Common myeloid progenitor, CD34-positive (primary cell): ENCODE measurements around the gene AP5S1.

Experiments
- CTCF ChIA-PET: fragments of 350-600 bp; sonication (Branson Sonifier 250); formaldehyde crosslinking; loops from one replicate; lab custom pipeline; 2021; ENCODE audit warnings: antibody characterized with exemption; lab: Charles Lee
- POLR2A ChIA-PET: fragments of 350-600 bp; sonication (Branson Sonifier 250); formaldehyde crosslinking; loops from one replicate; lab custom pipeline; 2021; ENCODE audit warnings: antibody characterized with exemption; lab: Charles Lee
- DNase-seq, 3 donors: peaks; one replicate each; pipeline versions ENCODE4 v3.0.0 to v3.0.0-alpha.2; 2013
- H3K27ac ChIP-seq, 2 experiments: 1 replicate in 1 of 2; 2 replicates in 1 of 2; pipeline ENCODE4 v1.7.0; 2013; ENCODE audit warnings: inconsistent platforms in 2 of 2, low read length in 2 of 2, mild to moderate bottlenecking in 2 of 2, low read depth in 1 of 2, moderate library complexity in 1 of 2; ENCODE audit not compliant: severe bottlenecking in 2 of 2, insufficient read depth in 1 of 2, poor library complexity in 1 of 2
- H3K27me3 ChIP-seq, 5 experiments: replicated peaks in 2 of 5; 1 replicate in 3 of 5; 2 replicates in 2 of 5; pipeline versions ENCODE4 v1.6.1 to v1.7.0; 2013; ENCODE audit warnings: low read length in 4 of 5, mild to moderate bottlenecking in 2 of 5, moderate library complexity in 2 of 5, inconsistent platforms in 1 of 5; ENCODE audit not compliant: insufficient read depth in 5 of 5, control insufficient read depth in 4 of 5
- H3K36me3 ChIP-seq, 4 experiments: 1 replicate in 2 of 4; 2 replicates in 2 of 4; pipeline versions ENCODE4 v1.6.1 to v1.7.0; 2013; ENCODE audit warnings: low read length in 3 of 4, control low read depth in 1 of 4, mild to moderate bottlenecking in 1 of 4; ENCODE audit not compliant: control insufficient read depth in 4 of 4, insufficient read depth in 4 of 4
- H3K4me1 ChIP-seq, 4 experiments: 1 replicate in 3 of 4; 2 replicates in 1 of 4; pipeline versions ENCODE4 v1.6.1 to v1.7.1; 2013; ENCODE audit warnings: low read length in 3 of 4, mild to moderate bottlenecking in 3 of 4, control low read depth in 1 of 4, inconsistent platforms in 1 of 4, moderate library complexity in 1 of 4; ENCODE audit not compliant: control insufficient read depth in 4 of 4, insufficient read depth in 4 of 4; ENCODE audit errors: control extremely low read depth in 1 of 4
- H3K4me3 ChIP-seq, 7 experiments: 1 replicate in 4 of 7; 2 replicates in 3 of 7; pipeline versions ENCODE4 v1.5.1 to v1.7.0; 2013; ENCODE audit warnings: mild to moderate bottlenecking in 7 of 7, low read length in 6 of 7, moderate library complexity in 6 of 7, inconsistent platforms in 2 of 7, low read depth in 2 of 7, control low read depth in 1 of 7; ENCODE audit not compliant: insufficient read depth in 4 of 7, control insufficient read depth in 1 of 7; ENCODE audit errors: extremely low read depth in 1 of 7
- H3K9me3 ChIP-seq, 5 experiments: 1 replicate in 4 of 5; 2 replicates in 1 of 5; pipeline versions ENCODE4 v1.6.1 to v1.7.1; 2013; ENCODE audit warnings: low read length in 4 of 5, mild to moderate bottlenecking in 2 of 5, inconsistent platforms in 1 of 5, low read depth in 1 of 5, moderate library complexity in 1 of 5; ENCODE audit not compliant: control insufficient read depth in 4 of 5, insufficient read depth in 2 of 5; ENCODE audit errors: control extremely low read depth in 1 of 5

The AP5S1 gene

GRCh38 chr20:3876676-3877075, 56.3 kb downstream of the AP5S1 start:
- H3K4me1 ChIP-seq: peaks cover 0 to 14% (median 10%) of the 10 kb centered on the region in 4 experiments
- no peak for DNase-seq
- H3K27ac ChIP-seq: no peak overlapping the region
- no peaks in the 10 kb centered on the region for H3K9me3 ChIP-seq
- ChIA-PET POLR2A (no interaction called here), CTCF (interaction anchor here (1.1 to 2.2 kb wide), 2 partner anchors 8 to 9 kb away, joined by 4 to 7 read pairs; no protein-coding TSS in a partner anchor)
- no peaks in the 10 kb centered on the region for H3K27me3 ChIP-seq
- no peak overlapping the region for H3K4me3 ChIP-seq
- H3K36me3 ChIP-seq: peaks cover 16 to 31% (median 24%) of the 10 kb centered on the region in 4 experiments
